Caco-2 (cell line): Measurements from ENCODE around the gene UQCC2. TPM values are rescaled to one million over a fixed set of nuclear protein-coding genes. Genes with fewer than 3 reads are reported as not detected.
A peak's percentile ranks its signal among the peaks of the same experiment; 100 is the strongest.

Experiments used
- BruUV-seq: library from RNA; stranded (reverse); fragments of 400-500 nt; replicated peaks from 2 replicates; lab custom pipeline; 2021; lab: Mats Ljungman, UMichigan
- CTCF ChIA-PET: fragments of 300-600 bp; sonication (Branson Sonifier 250); formaldehyde crosslinking; loops from one replicate; lab custom pipeline; 2022; ENCODE audit warnings: antibody characterized with exemption; lab: Charles Lee
- POLR2A ChIA-PET: fragments of 300-600 bp; sonication (Branson Sonifier 250); formaldehyde crosslinking; loops from one replicate; lab custom pipeline; 2022; ENCODE audit warnings: antibody characterized with exemption; lab: Charles Lee
- DNase-seq, 2 experiments: peaks; one replicate each; pipeline versions ENCODE4 v3.0.0 to v3.0.0-alpha.2; 2020 to 2022
- H3K27me3 ChIP-seq: replicated peaks from 2 replicates; pipeline ENCODE4 v1.6.0; 2011; ENCODE audit warnings: low read length; ENCODE audit not compliant: control insufficient read depth, insufficient read depth
- H3K36me3 ChIP-seq: 2 replicates; pipeline ENCODE4 v1.5.1; 2011; ENCODE audit warnings: low read length; ENCODE audit not compliant: control insufficient read depth, insufficient read depth
- H3K4me1 ChIP-seq: fragments of 250-450 bp; sonication (Bioruptor Pico); 2 replicates; pipeline ENCODE4 v1.5.1; 2020; ENCODE audit warnings: mild to moderate bottlenecking
- H3K4me3 ChIP-seq: 2 replicates; pipeline ENCODE4 v1.5.1; 2011; ENCODE audit warnings: low read depth, mild to moderate bottlenecking, control low read depth, low read length
- H3K9me3 ChIP-seq: fragments of 250-450 bp; sonication (Bioruptor Pico); 2 replicates; pipeline ENCODE4 v1.5.1; 2020; ENCODE audit warnings: mild to moderate bottlenecking, moderate library complexity
- H3K27ac Mint-ChIP-seq: one replicate; pipeline ENCODE4 v1.8.0; 2022; ENCODE audit warnings: mixed read lengths; ENCODE audit not compliant: unreplicated experiment
- H3K27me3 Mint-ChIP-seq: one replicate; pipeline ENCODE4 v1.8.0; 2022; ENCODE audit warnings: mixed read lengths; ENCODE audit not compliant: insufficient read depth, unreplicated experiment
- H3K36me3 Mint-ChIP-seq: one replicate; pipeline ENCODE4 v1.8.0; 2022; ENCODE audit warnings: mild to moderate bottlenecking, mixed read lengths; ENCODE audit not compliant: insufficient read depth, unreplicated experiment
- H3K4me1 Mint-ChIP-seq: one replicate; pipeline ENCODE4 v1.8.0; 2022; ENCODE audit warnings: low read depth, mixed read lengths; ENCODE audit not compliant: unreplicated experiment
- H3K4me3 Mint-ChIP-seq: one replicate; pipeline ENCODE4 v1.8.0; 2022; ENCODE audit warnings: mild to moderate bottlenecking, moderate library complexity, mixed read lengths; ENCODE audit not compliant: unreplicated experiment
- H3K9me3 Mint-ChIP-seq: one replicate; pipeline ENCODE4 v1.8.0; 2022; ENCODE audit warnings: mixed read lengths; ENCODE audit not compliant: unreplicated experiment
- intact Hi-C: fragments of 100-400 bp; cut with micrococcal nuclease; formaldehyde crosslinking; loops from one replicate; pipeline ENCODE4 v1.10.0; 2022; ENCODE audit not compliant: unreplicated experiment
- total RNA-seq: library from RNA; stranded (reverse); gene quantifications from 2 replicates; pipeline ENCODE4 v1.2.3, GENCODE V29; 2022
- TF ChIP-seq, protein P1 (sequence below), 2 experiments: fragments of 200-600 bp in 1 of 2; IDR thresholded peaks; 1 replicate in 1 of 2; 2 replicates in 1 of 2; pipeline versions ENCODE4 v1.5.1 to v1.8.0; 2011 to 2022; ENCODE audit warnings: antibody characterized with exemption in 1 of 2, control low read depth in 1 of 2, inconsistent platforms in 1 of 2, low read depth in 1 of 2, low read length in 1 of 2, mild to moderate bottlenecking in 1 of 2, moderate library complexity in 1 of 2; ENCODE audit not compliant: insufficient read depth in 1 of 2, severe bottlenecking in 1 of 2, unreplicated experiment in 1 of 2

Gene UQCC2
- total RNA-seq, 1 experiment from 2014 or later = 122 TPM

DNA sequence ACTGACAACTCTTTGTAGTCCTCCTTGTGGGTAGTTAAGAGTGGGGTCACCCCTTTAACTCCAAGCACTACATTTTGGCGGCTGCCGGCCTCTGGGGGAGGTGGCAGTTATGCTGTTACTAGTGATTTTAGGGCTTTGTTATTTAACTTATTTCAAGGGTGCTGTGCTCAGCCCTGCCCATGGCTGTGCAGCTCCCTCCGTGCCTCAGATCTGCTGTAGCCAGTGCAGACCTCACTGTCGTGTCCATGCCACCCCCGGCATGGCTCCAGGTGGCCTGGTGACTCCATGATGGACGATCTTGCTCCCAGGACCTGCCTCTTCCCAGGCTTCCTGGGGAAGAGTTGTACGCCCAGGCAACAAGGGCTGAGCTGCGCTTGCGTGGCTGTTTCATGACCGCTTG, 15.4 kb downstream of the UQCC2 start:
- DNase-seq = no peak
- Mint-ChIP-seq H3K4me3 (no peak overlapping the region), H3K27me3 (no peaks in the 10 kb centered on the region), H3K4me1 (peaks cover 8% of the 10 kb centered on the region), H3K36me3 (peaks cover 79% of the 10 kb centered on the region), H3K27ac (no peak overlapping the region), H3K9me3 (no peaks in the 10 kb centered on the region)
- intact Hi-C loops = no loop called here
- ChIA-PET CTCF (no interaction called here), POLR2A (interaction anchor here (0.5 kb wide), 1 partner anchor 62 kb away, joined by 3 read pairs; no protein-coding TSS in a partner anchor)
- Histone ChIP-seq H3K4me1 (peaks cover 8% of the 10 kb centered on the region), H3K9me3 (no peaks in the 10 kb centered on the region), H3K4me3 (no peak overlapping the region), H3K27me3 (no peaks in the 10 kb centered on the region), H3K36me3 (peaks cover 13% of the 10 kb centered on the region)
- TF ChIP-seq, protein P1, sequence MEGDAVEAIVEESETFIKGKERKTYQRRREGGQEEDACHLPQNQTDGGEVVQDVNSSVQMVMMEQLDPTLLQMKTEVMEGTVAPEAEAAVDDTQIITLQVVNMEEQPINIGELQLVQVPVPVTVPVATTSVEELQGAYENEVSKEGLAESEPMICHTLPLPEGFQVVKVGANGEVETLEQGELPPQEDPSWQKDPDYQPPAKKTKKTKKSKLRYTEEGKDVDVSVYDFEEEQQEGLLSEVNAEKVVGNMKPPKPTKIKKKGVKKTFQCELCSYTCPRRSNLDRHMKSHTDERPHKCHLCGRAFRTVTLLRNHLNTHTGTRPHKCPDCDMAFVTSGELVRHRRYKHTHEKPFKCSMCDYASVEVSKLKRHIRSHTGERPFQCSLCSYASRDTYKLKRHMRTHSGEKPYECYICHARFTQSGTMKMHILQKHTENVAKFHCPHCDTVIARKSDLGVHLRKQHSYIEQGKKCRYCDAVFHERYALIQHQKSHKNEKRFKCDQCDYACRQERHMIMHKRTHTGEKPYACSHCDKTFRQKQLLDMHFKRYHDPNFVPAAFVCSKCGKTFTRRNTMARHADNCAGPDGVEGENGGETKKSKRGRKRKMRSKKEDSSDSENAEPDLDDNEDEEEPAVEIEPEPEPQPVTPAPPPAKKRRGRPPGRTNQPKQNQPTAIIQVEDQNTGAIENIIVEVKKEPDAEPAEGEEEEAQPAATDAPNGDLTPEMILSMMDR (IDR thresholded peaks at IDR 0.05; ENCODE audit: insufficient read depth in 1 of 2, low read depth in 1 of 2, low read length in 1 of 2, severe bottlenecking in 1 of 2, unreplicated experiment in 1 of 2) = no peak
- BruUV-seq = TSS peak; percentile 57

DNA sequence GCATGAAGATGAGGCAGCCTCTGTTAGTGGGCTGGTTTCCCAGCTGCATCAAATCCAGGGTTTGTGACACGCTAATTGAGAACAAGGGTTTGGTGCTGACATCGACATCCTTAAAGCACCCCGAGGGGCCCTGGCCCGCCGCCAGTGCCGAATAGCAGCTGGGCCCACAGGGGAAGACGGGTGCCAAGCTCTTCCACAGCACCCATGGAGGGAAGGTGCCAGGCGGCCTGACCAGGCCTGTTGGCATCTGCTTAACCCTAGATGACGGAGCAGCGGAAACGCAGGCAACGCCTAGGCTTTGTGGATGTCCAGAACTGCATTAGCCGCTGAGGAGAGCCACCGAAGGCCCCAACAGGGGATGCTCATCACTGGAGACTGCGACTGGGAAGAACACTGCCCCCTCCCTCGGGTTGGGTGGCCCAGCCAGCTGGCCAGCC, 16.0 kb downstream of the UQCC2 start:
- Mint-ChIP-seq H3K27ac (no peak overlapping the region), H3K9me3 (no peaks in the 10 kb centered on the region), H3K27me3 (no peaks in the 10 kb centered on the region), H3K4me1 (peaks cover 8% of the 10 kb centered on the region), H3K4me3 (no peak overlapping the region), H3K36me3 (peaks cover 76% of the 10 kb centered on the region)
- ChIA-PET CTCF (no interaction called here), POLR2A (interaction anchor here (0.5 kb wide), 1 partner anchor 61 kb away, joined by 3 read pairs; no protein-coding TSS in a partner anchor)
- H3K4me3 ChIP-seq = no peak overlapping the region
- TF ChIP-seq, protein P1 (IDR thresholded peaks at IDR 0.05; ENCODE audit: insufficient read depth in 1 of 2, low read depth in 1 of 2, low read length in 1 of 2, severe bottlenecking in 1 of 2, unreplicated experiment in 1 of 2) = no peak
- H3K9me3 ChIP-seq = no peaks in the 10 kb centered on the region
- peaks cover 16% of the 10 kb centered on the region for H3K36me3 ChIP-seq
- H3K4me1 ChIP-seq = peaks cover 8% of the 10 kb centered on the region
- BruUV-seq = no TSS peak
- no peaks in the 10 kb centered on the region for H3K27me3 ChIP-seq
- intact Hi-C loops = no loop called here
- DNase-seq = no peak

DNA sequence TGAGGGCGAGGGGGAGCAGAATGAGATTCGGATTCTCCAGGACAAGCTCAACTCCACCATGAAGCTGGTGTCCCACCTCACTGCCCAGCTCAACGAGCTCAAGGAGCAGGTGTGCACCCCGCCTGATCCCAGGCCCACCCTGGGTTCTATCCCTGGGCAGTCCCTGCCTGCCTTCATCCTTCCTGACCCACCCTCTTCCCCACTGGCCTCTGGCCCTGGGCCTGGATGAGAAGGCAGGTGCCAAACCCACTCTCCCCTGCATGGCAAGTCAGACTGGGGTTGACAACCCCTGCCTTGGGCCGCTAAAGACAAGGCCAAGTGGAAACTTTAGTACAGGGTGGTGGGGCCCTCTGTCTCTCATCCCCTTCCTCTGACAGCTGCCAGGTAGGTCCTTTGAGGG, 16.5 kb downstream of the UQCC2 start:
- ChIA-PET POLR2A (no interaction called here), CTCF (interaction anchor here (1.6 kb wide), 1 partner anchor 105 kb away, joined by 5 read pairs; no protein-coding TSS in a partner anchor)
- Mint-ChIP-seq H3K9me3 (no peaks in the 10 kb centered on the region), H3K27ac (no peak overlapping the region), H3K27me3 (no peaks in the 10 kb centered on the region), H3K4me1 (peaks cover 8% of the 10 kb centered on the region), H3K4me3 (no peak overlapping the region), H3K36me3 (peaks cover 71% of the 10 kb centered on the region)
- Histone ChIP-seq H3K36me3 (peaks cover 15% of the 10 kb centered on the region), H3K9me3 (no peaks in the 10 kb centered on the region), H3K4me1 (peaks cover 8% of the 10 kb centered on the region), H3K4me3 (no peak overlapping the region), H3K27me3 (no peaks in the 10 kb centered on the region)
- no TSS peak for BruUV-seq
- DNase-seq = no peak
- intact Hi-C loops = no loop called here
- TF ChIP-seq, protein P1 (IDR thresholded peaks at IDR 0.05; ENCODE audit: insufficient read depth in 1 of 2, low read depth in 1 of 2, low read length in 1 of 2, severe bottlenecking in 1 of 2, unreplicated experiment in 1 of 2) = no peak
